MM.1S (cell line): ENCODE measurements around the gene CEPT1.
"Not testable (repeated sequence)": the region's sequence is repeated elsewhere in the genome, so short reads cannot be mapped to it uniquely, and the experiment has no call there.

Source experiments
- DNase-seq: peaks from one replicate; pipeline ENCODE4 v3.0.0-alpha.2; 2015
- H2AFZ ChIP-seq: fragments of 300-600 bp; sonication (generic); 2 replicates; pipeline ENCODE4 v1.6.0; 2016; ENCODE audit warnings: antibody characterized with exemption, low read length
- H3F3A ChIP-seq: fragments of 300-600 bp; sonication (generic); 2 replicates; pipeline ENCODE4 v1.6.1; 2016; ENCODE audit warnings: mild to moderate bottlenecking, antibody characterized with exemption, low read length, moderate library complexity, mixed read lengths; ENCODE audit not compliant: insufficient read depth
- H3K27ac ChIP-seq: fragments of 300-600 bp; sonication (generic); 2 replicates; pipeline ENCODE4 v1.5.1; 2016; ENCODE audit warnings: mild to moderate bottlenecking, low read length
- H3K27me3 ChIP-seq: fragments of 300-600 bp; sonication (generic); replicated peaks from 2 replicates; pipeline ENCODE4 v1.6.0; 2016; ENCODE audit warnings: low read length; ENCODE audit not compliant: insufficient read depth
- H3K36me3 ChIP-seq: fragments of 300-600 bp; sonication (generic); replicated peaks from 2 replicates; pipeline ENCODE4 v1.6.1; 2016; ENCODE audit warnings: mild to moderate bottlenecking, low read length, mixed read lengths; ENCODE audit not compliant: insufficient read depth
- H3K4me1 ChIP-seq: fragments of 300-600 bp; sonication (generic); 2 replicates; pipeline ENCODE4 v1.6.1; 2016; ENCODE audit warnings: low read length, mixed read lengths
- H3K4me2 ChIP-seq: fragments of 300-600 bp; sonication (generic); 2 replicates; pipeline ENCODE4 v1.6.0; 2016; ENCODE audit warnings: low read depth, low read length
- H3K4me3 ChIP-seq: fragments of 300-600 bp; sonication (generic); 2 replicates; pipeline ENCODE4 v1.5.1; 2016; ENCODE audit warnings: low read length, mixed read lengths
- H3K79me2 ChIP-seq: fragments of 300-600 bp; sonication (generic); 2 replicates; pipeline ENCODE4 v1.6.1; 2016; ENCODE audit warnings: mixed run types, low read length, mixed read lengths
- H3K9ac ChIP-seq: fragments of 300-600 bp; sonication (generic); 2 replicates; pipeline ENCODE4 v1.6.1; 2016; ENCODE audit warnings: low read length, mixed read lengths
- H3K9me2 ChIP-seq: fragments of 300-600 bp; sonication (generic); replicated peaks from 2 replicates; pipeline ENCODE4 v1.6.1; 2016; ENCODE audit warnings: mild to moderate bottlenecking, low read length, mixed read lengths; ENCODE audit not compliant: insufficient read depth
- H3K9me3 ChIP-seq: fragments of 300-600 bp; sonication (generic); replicated peaks from 2 replicates; pipeline ENCODE4 v1.6.1; 2016; ENCODE audit warnings: mild to moderate bottlenecking, low read length, mixed read lengths; ENCODE audit not compliant: insufficient read depth
- H4K20me1 ChIP-seq: fragments of 300-600 bp; sonication (generic); 2 replicates; pipeline ENCODE4 v1.6.1; 2016; ENCODE audit warnings: mild to moderate bottlenecking, low read length, moderate library complexity, mixed read lengths; ENCODE audit not compliant: insufficient read depth
- CTCF ChIP-seq: fragments of 300-600 bp; sonication (generic); IDR thresholded peaks from 2 replicates; pipeline ENCODE4 v1.5.1; 2016; ENCODE audit warnings: antibody characterized with exemption, low read length, mixed read lengths
- EZH2 ChIP-seq: fragments of 300-600 bp; sonication (generic); optimal IDR thresholded peaks from 2 replicates; pipeline ENCODE3; 2017; ENCODE audit warnings: low read depth, mild to moderate bottlenecking, antibody characterized with exemption, low read length, mixed read lengths
- EZH2phosphoT487 ChIP-seq: fragments of 300-600 bp; sonication (generic); IDR thresholded peaks from 2 replicates; pipeline ENCODE4 v1.6.1; 2018; ENCODE audit warnings: antibody characterized with exemption, low read length

CEPT1 gene

GRCh38 chr1:111214884-111215283 is 74.9 kb downstream of the CEPT1 start:
- H3K4me3 ChIP-seq = no peak overlapping the region; the same call in 1 of the 2 replicates
- H3K79me2 ChIP-seq = no peaks in the 10 kb centered on the region
- no peaks in the 10 kb centered on the region for H3K27me3 ChIP-seq
- no peaks in the 10 kb centered on the region for H3K9me2 ChIP-seq
- peak; percentile 9 for DNase-seq
- no peaks in the 10 kb centered on the region for H3K9me3 ChIP-seq
- H2AFZ ChIP-seq = no peak overlapping the region
- H3K9ac ChIP-seq = no peak overlapping the region
- H3K4me2 ChIP-seq = peak overlapping the region; percentile 63; the same call in 1 of the 2 replicates
- H3K36me3 ChIP-seq = no peaks in the 10 kb centered on the region
- TF ChIP-seq EZH2 (no peak), CTCF (no peak), EZH2phosphoT487 (no peak)
- H4K20me1 ChIP-seq = no peaks in the 10 kb centered on the region
- peak overlapping the region; percentile 89; the same call in 1 of the 2 replicates for H3K27ac ChIP-seq
- H3F3A ChIP-seq = peaks cover 18% of the 10 kb centered on the region
- H3K4me1 ChIP-seq = peaks cover 50% of the 10 kb centered on the region

GRCh38 chr1:111215285-111215684 is 75.3 kb downstream of the CEPT1 start:
- H3K27me3 ChIP-seq, H3K9me3 ChIP-seq, H3K9me2 ChIP-seq, H3K36me3 ChIP-seq, DNase-seq, H4K20me1 ChIP-seq, H3K79me2 ChIP-seq: not testable (repeated sequence)
- peak overlapping the region; percentile 63 for H3K4me2 ChIP-seq
- H3K4me3 ChIP-seq = peak overlapping the region; percentile 42; the same call in 1 of the 2 replicates
- peaks cover 54% of the 10 kb centered on the region for H3K4me1 ChIP-seq
- H3K9ac ChIP-seq = peak overlapping the region; percentile 38; the same call in 1 of the 2 replicates
- peak overlapping the region; percentile 51; the same call in 1 of the 2 replicates for H2AFZ ChIP-seq
- peak overlapping the region; percentile 89 for H3K27ac ChIP-seq
- peaks cover 21% of the 10 kb centered on the region for H3F3A ChIP-seq

GRCh38 chr1:111216751-111217150 is 76.7 kb downstream of the CEPT1 start:
- DNase-seq = no peak
- no peaks in the 10 kb centered on the region for H3K27me3 ChIP-seq
- H3K9me3 ChIP-seq = no peaks in the 10 kb centered on the region
- H3K9ac ChIP-seq = peak overlapping the region; percentile 38; the same call in 1 of the 2 replicates
- peak overlapping the region; percentile 63; the same call in 1 of the 2 replicates for H3K4me2 ChIP-seq
- no peak overlapping the region for H3K4me3 ChIP-seq
- H3K4me1 ChIP-seq = peaks cover 66% of the 10 kb centered on the region
- H3K9me2 ChIP-seq = no peaks in the 10 kb centered on the region
- no peaks in the 10 kb centered on the region for H3K36me3 ChIP-seq
- H3F3A ChIP-seq = peaks cover 30% of the 10 kb centered on the region
- TF ChIP-seq CTCF = no peak
- no peak for TF ChIP-seq EZH2
- no peak overlapping the region for H2AFZ ChIP-seq
- H3K79me2 ChIP-seq = no peaks in the 10 kb centered on the region
- no peaks in the 10 kb centered on the region for H4K20me1 ChIP-seq
- peak overlapping the region; percentile 89 for H3K27ac ChIP-seq

GRCh38 chr1:111217183-111217910 is 77.3 kb downstream of the CEPT1 start:
- Histone ChIP-seq H3K9me2 (no peaks in the 10 kb centered on the region), H3K79me2 (no peaks in the 10 kb centered on the region), H3F3A (peaks cover 36% of the 10 kb centered on the region), H3K4me3 (no peak overlapping the region), H3K4me2 (0 out of 2 replicates have a peak overlapping the region, but pooled peaks have one; percentile 63), H4K20me1 (no peaks in the 10 kb centered on the region), H3K4me1 (peaks cover 72% of the 10 kb centered on the region), H3K27me3 (no peaks in the 10 kb centered on the region), H3K9me3 (no peaks in the 10 kb centered on the region), H2AFZ (no peak overlapping the region), H3K36me3 (no peaks in the 10 kb centered on the region), H3K9ac (no peak overlapping the region), H3K27ac (peak overlapping the region; percentile 89; the same call in 1 of the 2 replicates)
- no peak for TF ChIP-seq EZH2
- TF ChIP-seq EZH2phosphoT487 = no peak
- no peak for TF ChIP-seq CTCF
- DNase-seq = no peak
